GM12878 (cell line): ENCODE results near the gene GTPBP6. TPM values are rescaled to one million over a fixed set of nuclear protein-coding genes. Genes with fewer than 3 reads are reported as not detected.

Experiments
- ATAC-seq: fragments of 200-7000 bp; cut with Tn5 transposase; 3 replicates; pipeline ENCODE4 v1.9.1; 2020; ENCODE audit warnings: mild to moderate bottlenecking, moderate library complexity
- BruUV-seq: library from RNA; stranded (reverse); fragments of 400-500 nt; replicated peaks from 2 replicates; lab custom pipeline; 2021; lab: Mats Ljungman, UMichigan
- CTCF ChIA-PET: fragments of 300-600 bp; sonication (Branson Sonifier 250); formaldehyde crosslinking; extraction: SDS; loops from one replicate; lab custom pipeline; 2021; ENCODE audit warnings: inconsistent platforms; lab: Yijun Ruan, JAX
- POLR2A ChIA-PET: fragments of 350-600 bp; formaldehyde crosslinking; extraction: SDS; loops from one replicate; lab custom pipeline; 2021; ENCODE audit warnings: inconsistent platforms; lab: Charles Lee
- RAD21 ChIA-PET: fragments of 300-600 bp; sonication (Branson Sonifier 250); formaldehyde crosslinking; loops from one replicate; lab custom pipeline; 2023; ENCODE audit warnings: antibody characterized with exemption; ENCODE audit not compliant: unreplicated experiment; lab: Charles Lee
- SMC1A ChIA-PET: fragments of 300-600 bp; sonication (Branson Sonifier 250); formaldehyde crosslinking; loops from one replicate; lab custom pipeline; 2023; ENCODE audit not compliant: unreplicated experiment, uncharacterized antibody; lab: Charles Lee
- DNase-seq: peaks from one replicate; pipeline ENCODE4 v3.0.0-alpha.2; 2011; ENCODE audit warnings: low read depth, low spot score
- FAIRE-seq: peaks from 3 replicates; lab custom pipeline; 2011; peaks lifted over from hg19 to GRCh38; lab: Jason Lieb, UNC
- H2AFZ ChIP-seq: 2 replicates; pipeline ENCODE4 v1.6.0; 2011; ENCODE audit warnings: low read depth, low read length, control low read depth; ENCODE audit not compliant: control insufficient read depth
- H3K27ac ChIP-seq: 2 replicates; pipeline ENCODE4 v1.5.1; 2011; ENCODE audit warnings: control low read depth; ENCODE audit not compliant: control insufficient read depth, insufficient read depth
- H3K27me3 ChIP-seq, 2 experiments: replicated peaks in 1 of 2; 2 replicates each; pipeline versions ENCODE4 v1.6.0 to v1.6.1; 2011; ENCODE audit warnings: low read length in 1 of 2; ENCODE audit not compliant: control insufficient read depth in 2 of 2, insufficient read depth in 2 of 2
- H3K36me3 ChIP-seq, 2 experiments: 2 replicates each; pipeline ENCODE4 v1.5.1; 2011; ENCODE audit warnings: low read length in 1 of 2; ENCODE audit not compliant: control insufficient read depth in 2 of 2, insufficient read depth in 2 of 2
- H3K4me1 ChIP-seq: 2 replicates; pipeline ENCODE4 v1.6.1; 2011; ENCODE audit warnings: mild to moderate bottlenecking, low read length, moderate library complexity, mixed read lengths; ENCODE audit not compliant: control insufficient read depth, insufficient read depth
- H3K4me2 ChIP-seq: 2 replicates; pipeline ENCODE4 v1.6.0; 2011; ENCODE audit warnings: control low read depth; ENCODE audit not compliant: control insufficient read depth, insufficient read depth
- H3K4me3 ChIP-seq: fragments of 200-600 bp; sonication (generic); 2 replicates; pipeline ENCODE4 v1.5.1; 2016
- H3K79me2 ChIP-seq: 2 replicates; pipeline ENCODE4 v1.6.0; 2011; ENCODE audit warnings: low read length; ENCODE audit not compliant: control insufficient read depth, insufficient read depth
- H3K9ac ChIP-seq: 2 replicates; pipeline ENCODE4 v1.8.0; 2011; ENCODE audit warnings: low read length, control low read depth, mixed read lengths; ENCODE audit not compliant: control insufficient read depth, insufficient read depth
- H3K9me3 ChIP-seq: replicated peaks from 3 replicates; pipeline ENCODE4 v1.5.1; 2011; ENCODE audit warnings: mild to moderate bottlenecking, low read length; ENCODE audit not compliant: control insufficient read depth, insufficient read depth
- H4K20me1 ChIP-seq: 2 replicates; pipeline ENCODE4 v1.6.0; 2011; ENCODE audit not compliant: control insufficient read depth, insufficient read depth
- ATF2 ChIP-seq: IDR thresholded peaks from 2 replicates; pipeline ENCODE4 v1.6.1; 2012; ENCODE audit warnings: low read length, inconsistent platforms
- CHD2 ChIP-seq: IDR thresholded peaks from 2 replicates; pipeline ENCODE4 v1.6.1; 2011; ENCODE audit warnings: low read depth, low read length, improper control_type of control experiment, borderline replicate concordance
- ETV6 ChIP-seq, 2 experiments: fragments of 450-650 bp in 1 of 2; IDR thresholded peaks in 1 of 2; conservative IDR thresholded peaks in 1 of 2; 2 replicates each; pipeline ENCODE4 v1.6.1; 2014; ENCODE audit warnings: antibody characterized with exemption in 1 of 2, borderline replicate concordance in 1 of 2, low read depth in 1 of 2, mild to moderate bottlenecking in 1 of 2, moderate library complexity in 1 of 2
- FOXM1 ChIP-seq: IDR thresholded peaks from 2 replicates; pipeline ENCODE4 v1.6.1; 2012; ENCODE audit warnings: low read depth, mild to moderate bottlenecking, inconsistent platforms, low read length, moderate library complexity
- MYC ChIP-seq: IDR thresholded peaks from 2 replicates; pipeline ENCODE4 v1.6.1; 2011; ENCODE audit warnings: mild to moderate bottlenecking, low read length, moderate library complexity, inconsistent platforms; ENCODE audit not compliant: insufficient read depth, insufficient replicate concordance, insufficient read length, severe bottlenecking
- SIN3A ChIP-seq: IDR thresholded peaks from 2 replicates; pipeline ENCODE4 v1.6.1; 2012; ENCODE audit warnings: low read depth, low read length, improper control_type of control experiment
- STAT1 ChIP-seq: fragments of 450-650 bp; conservative IDR thresholded peaks from 2 replicates; pipeline ENCODE4 v1.6.1; 2014; ENCODE audit warnings: antibody characterized with exemption, mild to moderate bottlenecking
- WRNIP1 ChIP-seq: IDR thresholded peaks from 2 replicates; pipeline ENCODE4 v1.6.1; 2011; ENCODE audit warnings: low read depth, low read length, improper control_type of control experiment, borderline replicate concordance
- WGBS: methylation state at CpG from one replicate; pipeline ENCODE4 v1.1.6; 2016; ENCODE audit warnings: low lambda C conversion rate; ENCODE audit not compliant: insufficient replicate concordance, insufficient coverage; ENCODE audit errors: missing lambda C conversion rate; 5-methylcytosine and 5-hydroxymethylcytosine counted together
- in situ Hi-C: fragments of 300-500 bp; cut with MboI; formaldehyde crosslinking; loops from 9 replicates; pipeline ENCODE4 v1.14.3; 2018; ENCODE audit warnings: mixed read lengths
- intact Hi-C: fragments of 100-400 bp; cut with micrococcal nuclease; formaldehyde crosslinking; loops from one replicate; pipeline ENCODE4 v1.14.2; 2022; ENCODE audit not compliant: unreplicated experiment
- polyA plus RNA-seq, 11 experiments: library from polyadenylated mRNA; depleted of rRNA in 4 of 11; unstranded in 6 of 11; stranded (reverse) in 5 of 11; fragments of >200 nt; fragmentation: Nextera tagmentation in 4 of 11; fragmentation: Illumina TruSeq in 1 of 11; extraction: Ambion mirVana in 4 of 11; extraction: Trizol in 1 of 11; gene quantifications; 1 replicate in 1 of 11; 2 replicates in 10 of 11; pipeline versions ENCODE4 v1.2.1 to v1.2.3, GENCODE V29; 2011 to 2016; ENCODE audit warnings: inconsistent platforms in 2 of 11, missing spikeins in 2 of 11, low read depth in 1 of 11
- total RNA-seq, 4 experiments: library from RNA; depleted of rRNA in 3 of 4; stranded (reverse); fragments of >200 nt in 3 of 4; fragmentation: Illumina TruSeq in 1 of 4; extraction: Trizol in 1 of 4; gene quantifications; 2 replicates each; pipeline versions ENCODE4 v1.2.1 to v1.2.3, GENCODE V29; 2013 to 2021

The GTPBP6 gene
- total and polyA plus RNA-seq, 10 of the 15 experiments (the other 5 are each of a cell fraction or from before 2014, with no cell fraction given): 0.31 to 71.0 (median 21.1) TPM

- TF ChIP-seq WRNIP1: no peak
- no peak for TF ChIP-seq SIN3A
- TF ChIP-seq, all 136 proteins: peak for 0
Measured at GRCh38 chrX:313546-313945, 5.0 kb downstream of the GTPBP6 start (continued).

DNA sequence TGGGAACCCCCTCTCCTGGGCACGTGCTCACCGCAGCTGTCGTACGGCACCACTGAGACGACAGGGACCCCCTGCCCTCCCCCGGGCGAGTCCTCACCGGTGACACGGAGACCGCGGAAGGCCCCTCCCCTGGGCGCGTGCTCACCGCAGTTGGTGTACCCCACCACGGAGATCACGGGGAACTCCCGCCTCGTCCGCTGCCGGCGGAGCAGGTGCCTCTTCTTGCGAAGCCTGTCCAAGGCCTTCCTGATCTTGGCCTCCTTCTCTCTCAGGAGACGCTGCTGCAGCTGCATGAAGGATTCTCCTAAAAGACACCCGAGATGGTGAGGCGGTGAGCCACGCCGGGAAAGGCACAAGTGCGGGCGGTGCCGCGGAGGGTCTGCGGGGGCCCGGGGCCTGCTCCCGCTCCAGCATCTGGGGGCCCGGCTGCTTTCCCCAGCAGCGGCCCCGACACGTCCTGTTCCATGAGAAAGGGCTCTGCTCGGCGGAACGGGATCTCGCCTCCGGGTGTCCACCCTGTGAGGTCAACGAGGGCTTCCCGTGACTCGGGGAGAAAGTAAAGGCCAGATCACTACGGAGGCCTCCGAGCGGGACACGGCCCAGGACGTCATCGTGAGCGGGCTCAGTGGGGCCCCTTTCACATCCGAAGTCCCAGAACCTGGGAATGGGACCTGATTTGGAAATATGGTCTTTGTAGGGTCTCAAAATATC, 5.8 kb downstream of the GTPBP6 start:
- SMC1A ChIA-PET: no interaction called here
- CTCF ChIA-PET: no interaction called here
- H3K9me3 ChIP-seq: no peaks in the 10 kb centered on the region

More for the DNA sequence above, 5.8 kb downstream of the GTPBP6 start:
- POLR2A ChIA-PET: no interaction called here
- no peaks in the 10 kb centered on the region for H3K4me1 ChIP-seq
- intact Hi-C loops: loop anchor here (10.0 kb wide), 1 partner anchor 932 kb away; no protein-coding TSS in a partner anchor
- peaks cover 5% of the 10 kb centered on the region for H3K79me2 ChIP-seq
- no peak overlapping the region for H3K9ac ChIP-seq
- WGBS: 95% methylated on average over 45 of the region's 54 CpGs
- ATAC-seq (no peak), DNase-seq (no peak), FAIRE-seq (no peak)
- TF ChIP-seq CHD2 (no peak), STAT1 (no peak), FOXM1 (no peak), ATF2 (no peak), MYC (no peak), ETV6 (conservative IDR thresholded peaks at IDR 0.05 in 1 of 2, IDR thresholded peaks at IDR 0.05 in 1 of 2; ENCODE audit: borderline replicate concordance in 1 of 2, low read depth in 1 of 2) (no peak)
- no peak overlapping the region for H3K27ac ChIP-seq
- no peaks in the 10 kb centered on the region for H4K20me1 ChIP-seq
- RAD21 ChIA-PET: no interaction called here
- BruUV-seq: no TSS peak
- H3K27me3 ChIP-seq: no peaks in the 10 kb centered on the region
- H3K4me3 ChIP-seq: no peak overlapping the region
- in situ Hi-C loops: no loop called here
- H2AFZ ChIP-seq: no peak overlapping the region
- H3K36me3 ChIP-seq: peaks cover 10 to 22% of the 10 kb centered on the region in 2 experiments; a peak in 3 of 4 replicates
- no peak overlapping the region for H3K4me2 ChIP-seq
